OCI-LY7 (cell line): ENCODE measurements around the gene CAPN10.

ENCODE experiments used
- EZH2phosphoT487 ChIP-seq: fragments of 200-600 bp; sonication (generic); IDR thresholded peaks from 2 replicates; pipeline ENCODE4 v1.6.1; 2018; ENCODE audit warnings: low read depth, borderline replicate concordance, mild to moderate bottlenecking, mixed run types, antibody characterized with exemption, low read length, moderate library complexity, mixed read lengths
- TF ChIP-seq, protein P1 (sequence below): fragments of 200-600 bp; sonication (generic); conservative IDR thresholded peaks from 2 replicates; pipeline ENCODE4 v1.5.1; 2014; ENCODE audit warnings: mild to moderate bottlenecking, antibody characterized with exemption, low read length, moderate library complexity, mixed read lengths

DNA sequence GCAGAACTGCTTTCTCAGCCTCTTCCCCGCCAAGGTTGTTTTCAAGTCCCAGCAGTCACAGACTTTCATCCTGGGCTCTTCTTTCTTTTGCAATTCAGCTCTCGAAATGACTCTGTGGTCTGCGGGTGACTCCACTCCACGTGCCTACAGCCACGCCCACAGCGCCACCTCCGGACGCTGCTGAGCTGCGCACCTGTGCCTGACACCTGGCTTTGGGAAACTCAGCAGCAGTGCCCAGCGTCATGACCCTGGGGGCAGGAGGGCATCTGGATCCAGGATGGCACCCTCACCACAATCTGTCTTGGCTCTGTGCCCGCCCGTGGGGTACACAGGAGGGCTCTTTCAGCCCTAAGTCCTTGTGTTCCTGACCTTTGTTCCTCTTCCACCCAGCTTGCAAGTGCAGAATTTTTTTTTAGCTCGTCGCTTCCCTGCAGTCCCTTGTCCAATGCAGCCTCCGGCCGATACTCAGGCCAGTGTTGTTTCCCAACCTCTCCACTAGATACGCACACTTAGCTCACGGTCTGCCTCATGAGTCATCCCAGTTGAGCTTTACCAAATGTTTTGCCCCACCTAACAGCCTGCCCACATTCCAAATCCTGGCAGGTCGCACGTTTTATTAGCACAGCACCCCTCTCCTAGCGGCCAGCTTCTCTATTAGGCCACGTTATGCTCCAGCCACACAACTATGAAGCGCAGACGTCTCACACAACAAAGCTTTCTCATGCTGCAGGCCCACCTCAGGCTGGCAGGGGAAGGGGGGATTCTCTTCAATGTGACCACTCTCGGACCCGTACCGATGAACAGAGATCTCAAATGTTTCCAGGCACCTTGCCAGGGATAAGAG, 6.5 kb upstream of the CAPN10 start:
- TF ChIP-seq, protein P1, sequence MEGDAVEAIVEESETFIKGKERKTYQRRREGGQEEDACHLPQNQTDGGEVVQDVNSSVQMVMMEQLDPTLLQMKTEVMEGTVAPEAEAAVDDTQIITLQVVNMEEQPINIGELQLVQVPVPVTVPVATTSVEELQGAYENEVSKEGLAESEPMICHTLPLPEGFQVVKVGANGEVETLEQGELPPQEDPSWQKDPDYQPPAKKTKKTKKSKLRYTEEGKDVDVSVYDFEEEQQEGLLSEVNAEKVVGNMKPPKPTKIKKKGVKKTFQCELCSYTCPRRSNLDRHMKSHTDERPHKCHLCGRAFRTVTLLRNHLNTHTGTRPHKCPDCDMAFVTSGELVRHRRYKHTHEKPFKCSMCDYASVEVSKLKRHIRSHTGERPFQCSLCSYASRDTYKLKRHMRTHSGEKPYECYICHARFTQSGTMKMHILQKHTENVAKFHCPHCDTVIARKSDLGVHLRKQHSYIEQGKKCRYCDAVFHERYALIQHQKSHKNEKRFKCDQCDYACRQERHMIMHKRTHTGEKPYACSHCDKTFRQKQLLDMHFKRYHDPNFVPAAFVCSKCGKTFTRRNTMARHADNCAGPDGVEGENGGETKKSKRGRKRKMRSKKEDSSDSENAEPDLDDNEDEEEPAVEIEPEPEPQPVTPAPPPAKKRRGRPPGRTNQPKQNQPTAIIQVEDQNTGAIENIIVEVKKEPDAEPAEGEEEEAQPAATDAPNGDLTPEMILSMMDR: peak; percentile 75
- TF ChIP-seq EZH2phosphoT487: no peak
